SK-N-SH treated with all-trans-retinoic acid at 6 μM for 48 hours (cell line): ENCODE results near the gene DPYD.

Source experiments
- ESRRG ChIP-seq: fragments of 250-450 bp; sonication (Bioruptor Pico); IDR thresholded peaks from 2 replicates; pipeline ENCODE4 v1.6.1; 2021; ENCODE audit warnings: mild to moderate bottlenecking
- OSR1 ChIP-seq: fragments of 250-450 bp; sonication (Bioruptor Pico); IDR thresholded peaks from 2 replicates; pipeline ENCODE4 v1.8.0; 2022; ENCODE audit warnings: moderate library complexity, mild to moderate bottlenecking, inconsistent platforms
- RARB ChIP-seq: fragments of 250-450 bp; sonication (Bioruptor Pico); IDR thresholded peaks from 2 replicates; pipeline ENCODE4 v1.8.0; 2021; ENCODE audit warnings: mild to moderate bottlenecking, moderate library complexity
- SNAI2 ChIP-seq: fragments of 250-450 bp; sonication (Bioruptor Pico); IDR thresholded peaks from 2 replicates; pipeline ENCODE4 v1.5.0; 2020; ENCODE audit warnings: mild to moderate bottlenecking, moderate library complexity
- ZFP3 ChIP-seq: fragments of 250-450 bp; sonication (Bioruptor Pico); IDR thresholded peaks from 2 replicates; pipeline ENCODE4 v1.5.0; 2020; ENCODE audit warnings: mild to moderate bottlenecking, moderate library complexity
- TF ChIP-seq, protein P1 (sequence below): fragments of 250-450 bp; sonication (Bioruptor Pico); IDR thresholded peaks from 2 replicates; pipeline ENCODE4 v1.8.0; 2020; ENCODE audit warnings: mild to moderate bottlenecking, moderate library complexity, borderline replicate concordance

DNA sequence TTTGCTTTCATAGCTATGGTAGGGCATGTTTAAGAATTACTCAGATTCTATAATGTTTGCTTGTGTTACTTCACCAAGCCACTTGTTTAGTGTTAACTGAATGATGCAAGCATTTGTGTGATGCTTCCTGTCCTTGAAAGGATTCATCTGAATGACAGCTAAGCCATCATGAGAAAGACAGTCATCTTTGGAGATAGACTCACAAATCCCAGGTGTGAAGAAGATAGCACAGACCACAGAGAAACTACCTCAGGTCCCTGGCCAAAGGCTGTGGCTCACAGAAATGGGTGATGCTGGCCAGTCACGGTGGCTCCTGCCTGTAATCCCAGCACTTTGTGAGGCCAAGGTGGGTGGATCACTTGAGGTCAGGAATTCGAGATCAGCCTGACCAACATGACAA is 321.4 kb downstream of the DPYD start:
- no peak for TF ChIP-seq ESRRG (CRISPR knock-in tag)
- TF ChIP-seq, protein P1, sequence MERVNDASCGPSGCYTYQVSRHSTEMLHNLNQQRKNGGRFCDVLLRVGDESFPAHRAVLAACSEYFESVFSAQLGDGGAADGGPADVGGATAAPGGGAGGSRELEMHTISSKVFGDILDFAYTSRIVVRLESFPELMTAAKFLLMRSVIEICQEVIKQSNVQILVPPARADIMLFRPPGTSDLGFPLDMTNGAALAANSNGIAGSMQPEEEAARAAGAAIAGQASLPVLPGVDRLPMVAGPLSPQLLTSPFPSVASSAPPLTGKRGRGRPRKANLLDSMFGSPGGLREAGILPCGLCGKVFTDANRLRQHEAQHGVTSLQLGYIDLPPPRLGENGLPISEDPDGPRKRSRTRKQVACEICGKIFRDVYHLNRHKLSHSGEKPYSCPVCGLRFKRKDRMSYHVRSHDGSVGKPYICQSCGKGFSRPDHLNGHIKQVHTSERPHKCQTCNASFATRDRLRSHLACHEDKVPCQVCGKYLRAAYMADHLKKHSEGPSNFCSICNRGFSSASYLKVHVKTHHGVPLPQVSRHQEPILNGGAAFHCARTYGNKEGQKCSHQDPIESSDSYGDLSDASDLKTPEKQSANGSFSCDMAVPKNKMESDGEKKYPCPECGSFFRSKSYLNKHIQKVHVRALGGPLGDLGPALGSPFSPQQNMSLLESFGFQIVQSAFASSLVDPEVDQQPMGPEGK: no peak
- TF ChIP-seq ZFP3 (CRISPR knock-in tag): no peak
- no peak for TF ChIP-seq OSR1 (CRISPR knock-in tag)
- no peak for TF ChIP-seq SNAI2 (CRISPR knock-in tag)
- TF ChIP-seq RARB (CRISPR knock-in tag): no peak
